Amniotic stem cell (primary cell): Measurements from ENCODE around the gene E2F2.
A peak's percentile ranks its signal among the peaks of the same experiment; 100 is the strongest.
"Not testable (repeated sequence)": the region's sequence is repeated elsewhere in the genome, so short reads cannot be mapped to it uniquely, and the experiment has no call there.

Experiments used
- DNase-seq: peaks from one replicate; lab custom pipeline; 2025; lab: John Stamatoyannopoulos, UW

Gene E2F2

DNA sequence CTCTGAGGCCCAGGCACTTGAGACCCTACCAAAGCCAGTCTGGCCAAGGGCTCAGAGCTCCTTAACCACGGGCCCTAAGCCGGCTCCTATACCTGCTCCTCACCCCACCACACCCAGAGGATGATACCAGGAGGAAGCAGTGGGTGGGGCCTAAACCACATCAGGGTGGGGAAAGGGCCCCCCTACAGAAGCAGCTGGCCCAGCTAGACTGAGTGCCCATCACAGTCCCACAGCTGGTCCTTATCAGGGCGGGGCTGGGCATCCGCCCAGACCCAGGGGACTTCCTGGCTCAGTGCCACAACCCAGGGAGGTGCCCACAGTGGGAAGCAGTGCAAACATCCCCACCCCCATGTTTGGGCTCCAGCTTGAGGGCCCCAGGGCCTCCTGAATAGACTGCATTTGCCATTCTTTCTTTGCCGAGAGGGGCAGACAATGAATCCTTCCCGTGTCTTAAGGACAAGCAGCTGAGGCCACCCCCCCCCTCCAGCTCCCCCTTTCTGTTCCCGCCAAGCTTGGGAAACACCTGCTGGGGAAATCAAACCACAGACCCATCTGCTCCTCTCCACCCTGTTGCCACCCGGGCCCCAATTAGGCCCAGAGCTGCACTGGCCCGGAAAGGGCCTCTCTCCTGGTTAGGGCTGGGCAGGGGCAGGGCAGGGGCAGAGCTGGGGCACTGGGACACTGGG, 6.2 kb downstream of the E2F2 start:
- DNase-seq: no peak

DNA sequence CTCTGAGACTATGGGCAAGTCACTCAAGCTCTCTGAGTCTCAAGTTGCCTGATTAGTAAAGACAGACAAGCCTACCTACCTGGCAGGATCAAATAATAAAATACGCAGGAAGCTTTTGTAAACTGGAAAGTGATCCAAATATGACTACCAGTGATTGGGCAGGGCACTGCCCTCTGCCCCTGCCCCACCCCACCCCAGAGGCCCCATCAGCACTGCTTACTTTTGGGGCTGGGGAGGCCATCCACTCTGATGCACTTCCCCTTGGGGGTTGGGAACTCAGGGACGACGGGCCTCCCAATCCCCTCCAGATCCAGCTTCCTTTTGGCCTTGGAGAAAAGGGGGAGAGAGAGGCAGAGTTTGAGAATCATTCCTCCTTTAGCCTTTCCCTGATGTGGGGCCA, 6.9 kb downstream of the E2F2 start:
- no peak for DNase-seq

DNA sequence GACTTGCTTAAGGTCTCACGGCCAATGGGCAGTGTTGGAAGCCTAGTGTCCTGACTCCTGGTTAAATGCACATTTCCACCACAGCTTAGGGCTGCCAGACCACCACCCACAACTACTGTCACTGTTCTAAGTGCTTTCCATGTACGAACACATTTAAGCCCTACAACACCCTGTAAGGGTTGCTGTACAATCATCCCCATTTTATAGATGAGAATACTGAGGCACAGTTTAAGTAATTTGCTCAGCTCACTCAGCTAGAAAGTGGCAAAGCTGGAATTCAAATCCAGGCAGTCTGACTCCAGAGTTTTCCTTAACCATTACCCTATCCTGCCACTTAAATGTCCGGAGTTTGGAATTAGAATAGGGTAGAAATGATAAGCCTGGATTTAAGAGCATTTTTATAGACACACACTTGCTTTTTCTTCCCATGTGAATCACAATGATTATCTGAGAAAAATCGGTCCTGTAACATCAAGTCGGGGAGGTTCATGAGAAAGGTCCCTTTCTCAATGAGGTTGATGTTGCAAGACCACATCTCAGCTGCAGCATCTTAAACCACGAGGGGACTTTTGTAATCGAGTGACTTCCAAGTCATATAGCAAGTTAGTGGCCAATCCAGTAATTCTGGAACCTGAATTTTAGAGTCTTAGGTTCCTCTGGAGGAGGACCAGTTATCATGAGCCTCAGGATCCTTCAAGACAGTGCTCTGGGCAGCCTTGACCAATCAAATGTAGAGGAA, 8.6 kb downstream of the E2F2 start:
- no peak for DNase-seq

DNA sequence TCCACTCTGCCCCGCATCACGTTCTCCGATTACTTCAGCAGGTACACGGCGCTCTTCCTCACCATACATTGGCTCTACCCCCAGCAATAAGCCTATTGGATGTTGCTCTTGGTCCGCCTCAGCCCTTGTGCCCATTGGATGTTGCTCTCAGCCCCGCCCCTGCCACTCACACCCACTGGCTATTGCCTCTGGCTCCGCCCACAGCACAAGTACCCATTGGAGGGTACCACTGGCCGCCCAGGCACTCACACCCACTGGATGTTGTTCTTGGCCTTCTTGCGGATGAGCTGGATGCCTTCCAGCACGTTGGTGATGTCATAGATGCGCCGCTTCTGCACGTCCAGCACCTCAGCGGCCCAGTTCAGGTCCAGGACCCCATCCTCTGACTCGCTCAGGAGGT, 9.4 kb downstream of the E2F2 start:
- no peak for DNase-seq

DNA sequence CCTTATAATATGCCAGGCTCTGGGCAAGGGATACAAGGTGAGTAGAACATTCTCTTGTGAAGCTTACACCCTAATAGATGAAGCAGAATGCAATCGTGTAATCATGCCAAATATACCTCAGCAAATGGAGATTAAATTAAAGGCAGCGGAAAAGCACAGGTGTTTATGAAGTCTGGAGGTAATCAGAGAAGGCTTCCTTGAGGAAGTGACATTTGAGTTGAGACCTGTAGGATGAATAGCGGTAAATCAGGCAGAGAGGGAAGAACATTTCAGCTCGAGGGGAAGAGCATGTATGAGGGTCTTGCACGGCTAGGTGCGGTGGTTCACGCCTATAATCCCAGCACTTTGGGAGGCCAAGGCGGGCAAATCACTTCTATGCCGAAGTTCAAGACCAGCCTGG, 13.5 kb downstream of the E2F2 start:
- DNase-seq: no peak

- no peak for DNase-seq
Measured at GRCh38 chr1:23515905-23516304, 15.1 kb downstream of the E2F2 start.

DNA sequence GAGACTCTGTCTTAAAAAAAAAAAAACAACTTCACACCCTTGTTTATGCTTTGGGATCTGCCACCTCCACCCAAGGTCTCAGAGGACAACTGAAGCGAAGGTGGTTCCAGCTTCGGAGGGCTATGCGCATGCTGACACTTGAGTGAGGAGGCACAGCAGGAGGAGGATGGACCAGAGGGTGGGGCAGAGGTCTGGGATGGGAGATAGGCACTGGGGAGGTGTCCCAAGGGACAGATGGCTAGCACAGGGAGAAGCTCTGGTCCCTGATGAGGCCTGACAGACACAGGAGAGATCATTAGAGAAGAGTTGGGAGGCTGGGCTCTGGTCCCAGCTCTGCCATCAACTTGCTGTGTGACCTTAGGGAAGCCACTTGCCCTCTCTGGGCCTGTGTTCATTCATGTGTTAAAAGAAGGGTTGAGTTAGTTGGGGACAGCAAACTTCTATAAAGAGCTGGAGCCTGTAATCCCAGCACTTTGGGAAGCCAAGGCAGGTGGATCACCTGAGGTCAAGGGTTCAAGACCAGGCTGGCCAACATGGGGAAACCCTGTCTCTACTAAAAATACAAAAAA, 16.8 kb downstream of the E2F2 start:
- no peak for DNase-seq

DNA sequence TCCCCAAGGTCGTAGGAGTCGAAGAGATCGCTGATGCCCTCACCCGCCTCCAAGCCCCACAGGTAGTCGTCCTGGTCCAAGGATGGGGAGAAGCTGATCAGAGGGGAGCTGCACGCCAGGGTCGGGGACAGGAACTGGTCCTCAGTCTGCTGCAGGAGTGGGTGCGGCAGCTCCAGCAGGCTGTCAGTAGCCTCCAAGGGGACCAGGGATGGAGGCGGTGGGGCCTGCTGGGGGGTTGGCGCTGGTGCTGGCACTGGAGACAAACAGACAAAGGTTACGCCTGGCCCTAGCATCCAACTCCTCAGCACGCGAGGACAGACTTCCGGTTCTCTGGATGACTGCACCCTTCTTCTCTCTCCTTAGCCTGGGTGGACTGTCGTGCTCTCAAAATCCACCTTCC, 21.1 kb downstream of the E2F2 start:
- no peak for DNase-seq

DNA sequence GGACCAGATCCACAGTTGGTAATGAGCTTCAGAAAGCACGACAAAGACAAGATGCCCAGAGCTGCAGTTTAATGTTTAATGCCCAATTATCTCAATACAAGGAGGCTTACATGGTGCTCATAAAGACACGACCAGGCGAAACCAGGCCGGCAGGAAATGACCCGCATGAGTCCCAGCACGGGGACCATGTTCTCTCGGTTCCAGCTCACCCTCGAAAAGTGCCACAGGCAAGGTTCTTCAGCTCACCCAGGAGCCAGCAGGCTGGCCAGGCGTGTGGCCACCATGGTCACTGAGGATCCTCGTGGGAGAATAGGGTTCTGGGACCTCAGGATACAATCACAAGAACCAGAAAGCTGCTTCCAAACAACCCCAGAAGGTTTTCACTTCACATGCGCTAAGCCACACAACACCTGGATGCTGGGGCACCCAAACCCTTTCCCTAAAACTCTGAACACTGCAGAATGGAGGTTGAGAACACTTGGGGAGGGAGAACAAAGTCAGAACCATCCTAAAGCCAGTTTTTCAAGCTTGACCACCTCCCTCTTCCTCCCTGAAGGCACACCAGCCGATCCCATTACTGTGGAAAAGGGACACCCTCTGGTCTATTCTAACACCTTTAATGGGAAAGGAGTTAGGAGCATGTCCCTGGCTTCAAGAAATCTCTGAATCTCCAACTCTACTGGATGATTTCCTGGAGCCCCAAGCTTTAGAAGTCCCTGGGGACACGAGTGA, 24.5 kb downstream of the E2F2 start:
- DNase-seq: no peak

DNA sequence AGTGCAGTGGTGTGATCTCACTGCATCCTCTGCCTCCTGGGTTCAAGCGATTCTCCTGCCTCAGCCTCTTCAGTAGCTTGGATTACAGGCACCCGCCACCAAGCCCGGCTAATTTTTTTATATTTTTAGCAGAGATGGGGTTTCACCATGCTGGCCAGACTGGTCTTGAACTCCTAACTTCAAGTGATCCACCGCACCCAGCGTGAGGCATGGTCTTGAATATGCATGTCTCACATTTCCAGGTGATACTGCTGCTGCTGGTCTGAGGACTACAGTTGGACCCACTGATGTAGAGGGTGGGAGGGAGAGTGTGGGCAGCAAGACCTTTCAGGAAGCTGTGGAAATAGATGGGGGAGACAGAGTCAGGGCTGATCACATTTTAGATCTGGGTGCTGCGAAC, 25.2 kb downstream of the E2F2 start:
- DNase-seq: no peak

DNA sequence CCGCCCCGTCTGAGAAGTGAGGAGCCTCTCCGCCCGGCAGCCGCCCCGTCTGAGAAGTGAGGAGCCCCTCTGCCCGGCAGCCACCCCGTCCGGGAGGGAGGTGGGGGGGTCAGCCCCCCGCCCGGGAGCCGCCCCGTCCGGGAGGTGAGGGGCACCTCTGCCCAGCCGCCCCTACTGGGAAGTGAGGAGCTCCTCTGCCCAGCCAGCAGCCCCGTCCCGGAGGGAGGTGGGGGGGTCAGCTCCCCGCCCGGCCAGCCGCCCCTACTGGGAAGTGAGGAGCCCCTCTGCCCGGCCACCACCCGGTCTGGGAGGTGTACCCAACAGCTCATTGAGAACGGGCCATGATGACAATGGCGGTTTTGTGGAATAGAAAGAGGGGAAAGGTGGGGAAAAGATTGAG, 26.9 kb downstream of the E2F2 start:
- not testable (repeated sequence) for DNase-seq

DNA sequence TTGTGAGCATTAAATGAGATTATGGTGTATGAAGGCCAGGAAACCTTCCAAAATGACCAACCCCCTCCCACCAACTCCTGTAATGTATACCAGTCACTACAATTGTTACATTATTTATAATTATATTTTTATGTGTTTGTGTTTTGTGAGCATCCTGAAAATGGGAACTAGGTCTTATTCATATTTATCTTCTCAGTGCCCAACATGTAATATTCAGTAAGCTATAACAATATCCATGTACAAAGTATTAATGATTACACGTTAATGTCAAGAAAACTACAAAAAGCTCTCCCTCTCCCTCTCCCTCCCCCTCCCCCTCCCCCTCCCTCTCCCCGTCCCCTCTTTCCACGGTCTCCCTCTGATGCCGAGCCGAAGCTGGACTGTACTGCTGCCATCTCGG, 28.1 kb downstream of the E2F2 start:
- no peak for DNase-seq

- no peak for DNase-seq
Measured at GRCh38 chr1:23500466-23500865, 30.6 kb downstream of the E2F2 start.

GRCh38 chr1:23497777-23498439, 33.1 kb downstream of the E2F2 start:
- no peak for DNase-seq

GRCh38 chr1:23496490-23497181, 34.4 kb downstream of the E2F2 start:
- no peak for DNase-seq

GRCh38 chr1:23494836-23495235, 36.2 kb downstream of the E2F2 start:
- not testable (repeated sequence) for DNase-seq

DNA sequence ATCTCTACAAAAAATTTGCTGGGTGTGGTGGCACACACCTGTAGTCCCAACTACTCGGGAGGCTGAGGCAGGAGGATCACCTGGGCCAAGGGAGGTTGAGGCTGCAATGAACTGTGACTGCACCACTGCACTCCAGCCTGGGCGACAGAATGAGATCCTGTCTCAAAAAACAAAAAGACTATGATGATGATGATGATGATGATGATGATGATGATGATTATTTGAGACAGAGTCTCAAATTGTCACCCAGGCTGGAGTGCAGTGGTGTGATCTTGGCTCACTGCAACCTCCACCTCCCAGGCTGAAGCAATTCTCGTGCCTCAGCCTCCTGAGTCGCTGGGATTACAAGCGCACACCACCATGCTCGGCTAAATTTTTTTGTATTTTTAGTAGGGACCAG, 38.3 kb downstream of the E2F2 start:
- DNase-seq: not testable (repeated sequence)

- no peak for DNase-seq
Measured at GRCh38 chr1:23492132-23492720, 38.8 kb downstream of the E2F2 start.

DNA sequence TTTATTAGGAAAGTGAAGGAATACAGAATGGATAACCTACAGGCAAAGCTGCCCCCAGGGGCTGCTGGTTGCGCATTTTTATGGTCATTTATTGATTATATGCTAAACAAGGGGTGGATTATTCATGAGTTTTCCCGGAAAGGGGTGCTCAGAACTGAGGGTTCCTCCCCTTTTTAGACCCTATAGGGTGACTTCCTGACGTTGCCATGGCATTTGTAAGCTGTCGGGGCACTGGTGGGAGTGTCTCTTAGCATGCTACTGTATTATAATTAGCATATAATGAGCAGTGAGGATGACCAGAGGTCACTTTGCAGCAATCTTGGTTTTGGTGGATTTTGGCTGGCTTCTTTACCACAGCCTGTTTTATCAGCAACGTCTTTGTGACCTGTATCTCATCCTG, 41.2 kb downstream of the E2F2 start:
- DNase-seq: no peak

- no peak for DNase-seq
Measured at GRCh38 chr1:23485002-23485332, 46.1 kb downstream of the E2F2 start.

GRCh38 chr1:23484253-23485001, 46.6 kb downstream of the E2F2 start:
- peak; percentile 82 for DNase-seq
